Jurkat, Clone E6-1 (cell line): Measurements from ENCODE around the gene XPNPEP1.

Source experiments
- DNase-seq: peaks from one replicate; pipeline ENCODE4 v3.0.0-alpha.2; 2011; ENCODE audit warnings: low read depth, low spot score
- H3K4me3 ChIP-seq: 2 replicates; pipeline ENCODE4 v1.5.1; 2011; ENCODE audit warnings: mild to moderate bottlenecking, low read length, control low read depth, moderate library complexity

XPNPEP1 gene

GRCh38 chr10:109838592-109839244, 84.6 kb downstream of the XPNPEP1 start:
- H3K4me3 ChIP-seq: no peak overlapping the region
- DNase-seq: no peak

GRCh38 chr10:109837384-109837783, 85.9 kb downstream of the XPNPEP1 start:
- no peak overlapping the region for H3K4me3 ChIP-seq
- DNase-seq: no peak

GRCh38 chr10:109835257-109835656, 88.1 kb downstream of the XPNPEP1 start:
- H3K4me3 ChIP-seq: no peak overlapping the region
- DNase-seq: no peak

DNA sequence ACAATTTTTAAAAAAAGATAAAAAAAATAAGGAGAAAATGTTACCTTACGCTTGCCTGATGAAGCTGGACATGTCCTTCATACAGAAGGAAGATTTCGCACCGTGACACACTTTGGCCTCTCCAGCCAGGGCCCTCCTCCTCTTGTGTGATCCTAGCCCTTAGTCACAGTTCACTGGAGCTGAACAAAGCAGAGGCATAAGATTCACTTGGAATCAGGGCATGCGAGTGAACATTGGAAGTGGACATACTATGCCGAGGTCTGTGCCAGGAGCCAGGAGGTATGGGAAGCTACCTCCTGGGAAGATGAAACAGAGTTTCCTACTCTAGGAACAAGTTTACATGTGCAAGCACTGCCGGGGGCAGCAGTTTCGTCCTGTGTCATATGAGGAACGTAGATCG, 91.5 kb downstream of the XPNPEP1 start:
- no peak overlapping the region for H3K4me3 ChIP-seq
- DNase-seq: no peak

- DNase-seq: no peak
- H3K4me3 ChIP-seq: no peak overlapping the region
Observed at GRCh38 chr10:109824206-109824605, 99.1 kb downstream of the XPNPEP1 start.

DNA sequence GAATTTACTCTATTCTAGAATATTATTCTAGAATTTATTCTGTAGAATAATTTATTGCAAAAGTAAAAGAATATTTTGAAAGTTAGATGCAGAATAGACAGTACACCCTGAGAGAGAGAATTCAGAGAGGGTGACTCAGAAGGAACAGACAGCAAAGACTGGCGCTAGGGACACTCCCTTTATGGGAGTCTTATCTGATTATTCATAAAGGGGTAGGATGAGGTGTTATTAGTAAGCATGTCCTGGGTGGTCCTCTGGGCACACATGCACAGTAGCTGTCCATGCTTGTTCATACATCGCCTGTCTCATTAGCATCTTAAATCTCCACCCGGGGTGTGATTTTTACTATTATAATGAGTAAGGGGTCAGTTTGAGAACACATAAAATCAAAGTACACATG, 100.1 kb downstream of the XPNPEP1 start:
- no peak for DNase-seq
- H3K4me3 ChIP-seq: no peak overlapping the region

DNA sequence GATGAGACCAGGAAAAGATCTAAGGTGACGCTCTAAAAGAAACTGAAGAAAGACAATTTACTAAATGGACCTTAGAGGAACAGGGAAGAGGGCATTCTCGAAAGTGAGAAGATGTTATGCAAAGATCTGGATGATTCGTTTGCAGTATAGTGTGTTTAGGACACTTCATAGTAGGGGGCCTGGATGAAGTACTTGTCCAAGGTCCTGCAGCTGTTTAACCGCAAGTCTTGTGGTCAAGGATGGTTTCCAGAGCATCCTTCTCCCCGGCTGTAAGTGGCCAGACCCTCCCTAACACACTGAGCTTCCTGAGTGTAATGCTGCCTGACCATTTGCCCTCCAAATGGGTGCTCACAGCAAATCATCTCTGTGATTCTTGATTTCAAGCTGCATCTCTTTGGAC, 101.6 kb downstream of the XPNPEP1 start:
- H3K4me3 ChIP-seq: no peak overlapping the region
- DNase-seq: no peak

DNA sequence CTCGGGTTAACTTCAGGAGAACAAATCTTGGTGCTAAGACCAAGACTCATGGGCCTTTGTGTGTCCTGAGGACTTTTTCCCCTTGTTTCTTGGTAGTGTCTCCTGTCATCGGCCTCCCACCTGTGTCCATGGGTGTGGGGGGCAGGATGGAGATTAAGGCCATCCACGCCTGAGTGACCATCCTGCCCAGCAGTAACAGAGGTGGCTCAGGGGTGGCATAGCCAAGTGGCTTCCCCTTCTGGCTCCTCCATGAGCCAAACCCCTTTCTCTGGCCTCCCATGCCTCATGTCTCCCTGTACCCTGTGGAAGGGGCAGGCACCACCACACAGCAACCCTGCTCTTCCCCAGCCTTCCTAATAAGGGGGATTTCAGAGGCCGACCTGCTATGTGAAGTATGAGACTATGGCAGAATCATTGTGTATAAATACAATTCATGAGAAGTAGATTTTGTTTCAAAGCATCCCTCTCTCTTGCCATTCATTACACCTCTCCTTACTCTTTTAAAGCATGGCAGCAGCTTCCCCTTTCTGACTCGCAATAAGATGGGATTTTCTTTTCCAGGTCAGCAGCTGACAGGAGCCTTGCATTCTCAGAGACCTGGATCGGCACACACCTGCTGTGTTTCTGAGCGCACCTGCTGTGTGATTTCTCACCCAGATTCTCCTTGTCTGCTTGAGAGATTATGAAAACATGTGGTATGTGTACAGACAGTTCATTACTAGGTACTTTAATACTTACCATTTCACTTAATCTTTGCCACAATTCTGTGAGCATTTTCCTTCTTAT, 102.5 kb downstream of the XPNPEP1 start:
- no peak overlapping the region for H3K4me3 ChIP-seq
- no peak for DNase-seq

DNA sequence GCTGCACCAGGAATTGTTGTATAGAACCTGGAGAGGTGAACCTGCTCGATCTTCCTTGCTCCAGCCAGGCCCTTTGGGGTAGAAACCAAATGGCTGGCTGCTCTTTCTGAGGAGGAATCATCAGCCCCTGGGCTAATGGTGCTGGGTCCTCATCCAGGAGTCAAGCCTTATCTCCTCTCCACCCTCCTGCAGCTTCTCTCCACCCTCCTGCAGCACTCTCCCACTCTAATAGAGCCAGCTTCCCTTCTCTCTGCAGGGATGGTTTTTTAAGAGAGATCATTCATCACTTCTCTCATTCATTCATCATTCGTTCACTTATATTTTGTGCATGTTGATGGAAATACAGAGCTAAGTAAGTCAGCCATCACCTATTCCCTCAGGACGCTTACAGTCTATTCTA, 103.5 kb downstream of the XPNPEP1 start:
- H3K4me3 ChIP-seq: no peak overlapping the region
- DNase-seq: no peak
